Measurements from ENCODE around the gene GAL3ST2.
"Not testable (repeated sequence)": the region's sequence is repeated elsewhere in the genome, so short reads cannot be mapped to it uniquely, and the experiment has no call there.

The GAL3ST2 gene

DNA sequence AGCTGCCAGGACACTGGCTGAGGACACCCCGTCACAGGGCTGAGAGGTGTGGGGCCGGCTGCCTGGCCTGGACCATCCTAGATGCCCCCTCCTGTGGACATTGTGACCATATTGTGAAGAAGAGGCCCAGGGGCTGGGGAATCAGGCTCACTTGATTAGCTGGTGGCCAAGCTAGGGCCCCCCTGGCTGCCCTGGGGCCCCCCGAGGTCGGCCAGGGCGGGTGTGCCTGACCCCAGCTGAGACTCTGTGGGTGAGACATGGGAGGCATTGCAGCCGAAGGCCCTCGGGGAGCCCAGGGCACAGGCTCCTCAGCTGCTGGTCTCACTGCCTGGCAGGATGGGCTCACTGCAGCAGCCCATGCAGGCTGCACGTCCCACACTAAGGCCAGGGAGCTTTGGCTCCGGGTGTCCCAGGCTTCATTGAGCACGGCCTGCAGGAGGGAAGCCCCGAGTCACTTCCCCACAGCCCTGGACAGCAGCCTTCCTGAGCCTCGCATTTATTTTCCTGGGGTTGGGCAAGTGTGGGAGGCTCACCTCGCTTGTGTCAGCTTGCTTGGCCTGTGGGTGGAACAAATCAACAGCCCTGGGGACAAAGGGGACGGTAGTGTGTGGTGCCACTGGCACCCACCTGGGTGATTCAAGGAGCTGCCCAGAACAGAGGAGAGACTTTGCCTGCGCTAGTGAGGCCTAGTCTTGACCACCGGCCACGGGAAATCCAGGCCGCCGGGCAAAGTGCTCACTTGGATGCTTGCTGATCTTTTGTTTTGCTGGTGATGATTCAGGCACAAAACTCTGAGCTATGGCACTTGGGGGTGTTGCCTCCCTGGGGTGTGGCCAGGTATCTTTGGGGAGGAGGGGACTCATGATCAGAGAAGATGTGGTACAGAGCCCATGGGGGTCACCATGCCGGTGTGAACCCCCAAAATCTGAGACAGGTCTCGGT, 1.3 kb downstream of the GAL3ST2 start:
- Mint-ChIP-seq H3K4me1 (peaks cover 0 to 2% of the 10 kb centered on the region in 2 donors), H3K27ac (no peak overlapping the region), H3K4me3 (no peak overlapping the region), H3K27me3 (peaks cover 7 to 17% of the 10 kb centered on the region in 2 donors), H3K9me3 (no peaks in the 10 kb centered on the region), H3K36me3 (peaks cover 0 to 4% of the 10 kb centered on the region in 2 donors)
- peak in 1 of 2 donors; percentile 25 for ATAC-seq (replicated peaks)
- no peak for DNase-seq

DNA sequence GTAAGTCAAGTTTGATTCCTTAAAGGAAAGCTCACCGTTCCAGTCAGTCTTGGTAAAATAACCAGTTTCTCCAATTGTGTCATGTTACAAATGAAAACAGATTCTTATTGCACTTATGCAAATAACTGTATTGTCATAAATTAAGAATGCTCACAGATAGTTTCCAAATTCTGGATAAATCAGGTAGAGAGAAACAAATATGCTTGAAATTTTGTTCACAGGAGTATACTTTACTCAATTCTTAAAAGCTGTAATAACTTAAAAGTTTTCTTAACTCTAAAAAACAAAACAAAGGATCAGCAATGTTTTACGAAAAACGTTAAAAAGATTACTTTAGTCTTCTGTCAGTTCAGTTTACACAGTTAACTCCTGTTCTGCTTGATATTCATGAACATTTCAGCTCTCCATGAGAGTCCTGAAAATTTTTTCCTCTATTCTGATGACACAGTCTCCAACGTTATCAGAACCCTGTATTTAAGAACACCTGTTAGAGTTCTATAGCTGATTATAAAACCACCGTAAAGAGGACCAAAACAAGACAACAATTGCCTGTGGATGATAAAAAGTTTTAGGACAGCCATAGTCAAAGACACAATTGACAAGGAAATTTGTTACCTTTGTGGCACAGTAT, 4.4 kb downstream of the GAL3ST2 start:
- H3K27ac Mint-ChIP-seq, result no peak overlapping the region
- ATAC-seq (replicated peaks), result no peak
- no peak overlapping the region for H3K4me3 Mint-ChIP-seq
- H3K9me3 Mint-ChIP-seq, result no peaks in the 10 kb centered on the region
- H3K36me3 Mint-ChIP-seq, result peaks cover 0 to 4% of the 10 kb centered on the region in 2 donors
- H3K27me3 Mint-ChIP-seq, result no peaks in the 10 kb centered on the region
- H3K4me1 Mint-ChIP-seq, result peaks cover 0 to 1% of the 10 kb centered on the region in 2 donors
- no peak for DNase-seq

DNA sequence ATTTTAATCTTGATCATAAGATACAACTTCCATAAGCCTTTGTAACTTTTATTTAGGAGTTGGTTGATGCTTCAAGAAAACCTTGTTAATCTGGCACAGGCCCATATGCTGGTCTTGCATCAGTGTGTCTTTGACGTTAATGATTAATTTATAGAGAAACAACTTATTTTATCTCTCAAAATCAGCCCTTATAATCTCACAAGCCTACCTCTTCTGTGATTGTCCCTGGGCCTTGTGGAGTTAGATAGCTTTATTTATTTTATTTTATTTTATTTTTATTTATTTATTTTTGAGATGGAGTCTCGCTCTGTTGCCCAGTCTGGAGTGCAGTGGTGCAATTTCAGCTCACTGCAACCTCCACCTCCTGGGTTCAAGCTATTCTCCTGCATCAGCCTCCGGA, 5.4 kb downstream of the GAL3ST2 start:
- ATAC-seq (replicated peaks); H3K4me3 Mint-ChIP-seq: not testable (repeated sequence)

GRCh38 chr2:241788135-241788534, 11.5 kb downstream of the GAL3ST2 start:
- peak overlapping the region; percentile 45 to 51 for H3K4me3 Mint-ChIP-seq

More for the DNA sequence above, 5.4 kb downstream of the GAL3ST2 start:
- H3K9me3 Mint-ChIP-seq, H3K36me3 Mint-ChIP-seq, H3K27ac Mint-ChIP-seq, H3K4me1 Mint-ChIP-seq, H3K27me3 Mint-ChIP-seq, DNase-seq: not testable (repeated sequence)

DNA sequence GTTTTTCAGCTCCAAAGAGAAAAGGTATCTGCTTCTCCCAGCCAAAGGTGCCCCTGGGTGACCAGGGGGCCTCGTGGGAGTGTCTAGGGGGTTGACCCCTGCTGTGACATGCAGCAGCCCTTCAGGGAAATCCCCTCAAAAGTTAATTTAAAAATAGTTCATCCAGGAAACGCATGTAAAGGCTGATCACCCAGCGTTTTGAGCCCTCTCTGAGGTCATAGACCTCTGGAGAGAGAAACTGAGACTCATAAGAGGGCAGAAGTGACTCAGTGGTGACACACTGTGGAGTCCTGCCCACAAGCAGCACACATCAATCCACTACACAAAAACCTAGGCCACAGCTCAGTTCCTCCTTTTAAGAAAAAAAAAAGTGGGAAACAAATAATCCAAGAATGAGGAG, 11.9 kb downstream of the GAL3ST2 start:
- peak; percentile 74 for DNase-seq
- Mint-ChIP-seq H3K4me3 (peak overlapping the region; percentile 45 to 51), H3K36me3 (peaks cover 2 to 23% of the 10 kb centered on the region in 2 donors), H3K4me1 (peaks cover 17 to 23% of the 10 kb centered on the region in 2 donors), H3K9me3 (peaks cover 21% of the 10 kb centered on the region in 2 donors), H3K27ac (peak overlapping the region; percentile 93), H3K27me3 (peaks cover 3 to 4% of the 10 kb centered on the region in 2 donors)
- ATAC-seq (replicated peaks), result peak; percentile 95 to 97

More at GRCh38 chr2:241788135-241788534, 11.5 kb downstream of the GAL3ST2 start:
- DNase-seq (no peak), ATAC-seq (replicated peaks) (peak; percentile 42 to 55)
- peaks cover 17 to 23% of the 10 kb centered on the region in 2 donors for H3K4me1 Mint-ChIP-seq
- no peaks in the 10 kb centered on the region for H3K27me3 Mint-ChIP-seq
- H3K9me3 Mint-ChIP-seq, result peaks cover 21% of the 10 kb centered on the region in 2 donors
- peaks cover 2 to 23% of the 10 kb centered on the region in 2 donors for H3K36me3 Mint-ChIP-seq
- peak overlapping the region; percentile 93 for H3K27ac Mint-ChIP-seq

DNA sequence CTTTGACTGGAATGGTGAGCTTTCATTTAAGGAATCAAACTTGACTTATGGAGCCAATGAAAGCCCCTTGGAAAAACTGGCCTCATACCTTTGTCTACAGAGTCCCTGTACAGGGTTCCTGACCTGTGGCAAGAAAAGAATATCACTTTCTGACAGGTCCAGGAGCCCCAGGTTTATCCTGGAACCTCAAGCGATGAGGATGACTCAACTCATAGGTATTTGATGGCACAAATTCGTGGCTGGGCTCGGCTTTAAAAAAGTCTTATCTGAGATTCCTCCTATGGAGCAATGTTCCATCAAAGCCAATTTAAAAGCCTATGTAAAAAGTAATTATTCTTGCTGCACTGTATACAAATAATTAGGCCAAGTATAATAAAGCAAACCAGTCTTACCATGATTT, 14.8 kb downstream of the GAL3ST2 start:
- H3K27ac Mint-ChIP-seq; H3K27me3 Mint-ChIP-seq; DNase-seq; ATAC-seq (replicated peaks); H3K4me3 Mint-ChIP-seq: not testable (repeated sequence)
- H3K36me3 Mint-ChIP-seq, result peaks cover 2 to 23% of the 10 kb centered on the region in 2 donors
- H3K9me3 Mint-ChIP-seq, result peaks cover 21% of the 10 kb centered on the region in 2 donors
- H3K4me1 Mint-ChIP-seq, result peaks cover 14 to 23% of the 10 kb centered on the region in 2 donors

DNA sequence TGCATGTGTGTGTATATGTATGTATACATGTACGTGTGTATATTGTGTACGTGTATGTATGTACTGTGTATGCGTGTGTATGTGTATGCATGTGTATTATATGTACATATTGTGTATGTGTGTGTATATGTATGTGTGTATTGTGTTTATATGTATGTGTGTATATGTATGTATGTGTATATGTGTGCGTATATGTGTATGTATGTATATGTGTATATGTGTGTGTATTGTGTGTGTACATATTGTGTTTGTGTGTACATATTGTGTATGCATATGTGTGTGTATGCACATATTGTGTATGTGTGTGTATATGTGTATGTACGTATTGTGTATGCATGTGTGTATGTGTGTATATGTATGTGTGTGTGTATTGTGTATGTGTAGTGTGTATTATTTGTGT, 16.8 kb downstream of the GAL3ST2 start:
- Mint-ChIP-seq H3K36me3 (peaks cover under 1 to 14% of the 10 kb centered on the region in 2 donors), H3K27ac (no peak overlapping the region), H3K27me3 (peaks cover 3 to 19% of the 10 kb centered on the region in 2 donors), H3K4me1 (peaks cover 7 to 12% of the 10 kb centered on the region in 2 donors), H3K4me3 (no peak overlapping the region), H3K9me3 (peaks cover 14 to 15% of the 10 kb centered on the region in 2 donors)
- no peak for ATAC-seq (replicated peaks)
- DNase-seq, result no peak

- Mint-ChIP-seq H3K9me3 (peaks cover 7 to 10% of the 10 kb centered on the region in 2 donors), H3K27me3 (peaks cover 3 to 19% of the 10 kb centered on the region in 2 donors), H3K36me3 (peaks cover 0 to 7% of the 10 kb centered on the region in 2 donors), H3K27ac (no peak overlapping the region), H3K4me3 (no peak overlapping the region), H3K4me1 (peaks cover 0 to 2% of the 10 kb centered on the region in 2 donors)
- ATAC-seq (replicated peaks) (no peak), DNase-seq (no peak)
These were observed 17.7 kb downstream of the GAL3ST2 start for GRCh38 chr2:241794250-241794823.

- Mint-ChIP-seq H3K36me3 (peaks cover 0 to 7% of the 10 kb centered on the region in 2 donors), H3K27ac (no peak overlapping the region), H3K4me3 (no peak overlapping the region), H3K27me3 (peaks cover 3 to 19% of the 10 kb centered on the region in 2 donors), H3K4me1 (no peaks in the 10 kb centered on the region), H3K9me3 (peaks cover 7% of the 10 kb centered on the region in 2 donors)
- DNase-seq (no peak), ATAC-seq (replicated peaks) (no peak)
These were observed 18.7 kb downstream of the GAL3ST2 start for GRCh38 chr2:241795021-241795999.

GRCh38 chr2:241796209-241796608, 19.6 kb downstream of the GAL3ST2 start:
- no peaks in the 10 kb centered on the region for H3K36me3 Mint-ChIP-seq
- no peaks in the 10 kb centered on the region for H3K9me3 Mint-ChIP-seq
- peaks cover 0 to 2% of the 10 kb centered on the region in 2 donors for H3K4me1 Mint-ChIP-seq
- H3K27me3 Mint-ChIP-seq, result peaks cover 3 to 22% of the 10 kb centered on the region in 2 donors
- no peak overlapping the region for H3K4me3 Mint-ChIP-seq
- no peak for ATAC-seq (replicated peaks)
- DNase-seq, result no peak
- H3K27ac Mint-ChIP-seq, result no peak overlapping the region

DNA sequence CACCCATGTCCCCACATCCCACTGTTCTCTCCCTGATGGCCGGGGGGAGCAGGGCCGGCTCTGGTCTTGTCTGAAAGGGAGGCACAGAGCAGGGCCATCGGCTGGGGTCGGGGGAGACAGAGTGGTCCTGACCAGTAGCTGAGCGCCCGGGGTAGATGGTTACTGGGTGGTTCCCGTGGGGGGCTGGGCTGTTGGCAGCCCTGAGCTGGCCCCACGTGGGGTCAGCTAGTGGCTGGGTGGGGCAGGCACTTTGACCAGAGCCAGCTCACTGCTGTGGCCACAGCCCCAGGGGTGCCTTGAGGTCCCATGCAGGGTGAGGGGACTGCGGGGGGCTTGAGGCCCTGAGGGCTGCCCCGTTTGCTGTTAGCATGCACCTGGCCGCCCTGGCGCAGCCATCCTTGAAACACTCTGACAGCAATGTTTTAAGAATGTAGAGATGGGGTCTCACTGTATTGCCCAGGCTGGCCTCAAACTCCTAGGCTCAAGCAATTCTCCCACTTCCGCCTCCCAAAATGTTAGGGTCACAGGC, 20.1 kb downstream of the GAL3ST2 start:
- peaks cover 0 to 7% of the 10 kb centered on the region in 2 donors for H3K4me1 Mint-ChIP-seq
- no peak overlapping the region for H3K4me3 Mint-ChIP-seq
- no peaks in the 10 kb centered on the region for H3K9me3 Mint-ChIP-seq

GRCh38 chr2:241797441-241798080, 20.9 kb downstream of the GAL3ST2 start:
- Mint-ChIP-seq H3K36me3 (no peaks in the 10 kb centered on the region), H3K4me1 (peaks cover 5 to 14% of the 10 kb centered on the region in 2 donors), H3K4me3 (no peak overlapping the region), H3K27ac (no peak overlapping the region), H3K27me3 (peaks cover 3 to 24% of the 10 kb centered on the region in 2 donors), H3K9me3 (no peaks in the 10 kb centered on the region)
- DNase-seq (no peak), ATAC-seq (replicated peaks) (no peak)

More for the DNA sequence above, 20.1 kb downstream of the GAL3ST2 start:
- DNase-seq, result no peak
- no peaks in the 10 kb centered on the region for H3K36me3 Mint-ChIP-seq
- H3K27ac Mint-ChIP-seq, result no peak overlapping the region
- peaks cover 3 to 24% of the 10 kb centered on the region in 2 donors for H3K27me3 Mint-ChIP-seq
- no peak for ATAC-seq (replicated peaks)
